LNCaP clone FGC (cell line): ENCODE measurements around the gene PRR30.

Source experiments
- DNase-seq: peaks from one replicate; pipeline ENCODE4 v3.0.0-alpha.2; 2011; ENCODE audit warnings: low read depth
- H3K4me3 ChIP-seq: 2 replicates; pipeline ENCODE4 v1.5.1; 2011; ENCODE audit warnings: mild to moderate bottlenecking, low read depth, low read length, control low read depth
- CTCF ChIP-seq: IDR thresholded peaks from 2 replicates; pipeline ENCODE4 v1.5.1; 2012; ENCODE audit warnings: mild to moderate bottlenecking; ENCODE audit not compliant: control insufficient read depth, insufficient read depth; ENCODE audit errors: extremely low read depth

The PRR30 gene

GRCh38 chr2:27095745-27096651 lies 43.2 kb downstream of the PRR30 start:
- no peak for DNase-seq
- H3K4me3 ChIP-seq = no peak overlapping the region
- no peak for TF ChIP-seq CTCF

DNA sequence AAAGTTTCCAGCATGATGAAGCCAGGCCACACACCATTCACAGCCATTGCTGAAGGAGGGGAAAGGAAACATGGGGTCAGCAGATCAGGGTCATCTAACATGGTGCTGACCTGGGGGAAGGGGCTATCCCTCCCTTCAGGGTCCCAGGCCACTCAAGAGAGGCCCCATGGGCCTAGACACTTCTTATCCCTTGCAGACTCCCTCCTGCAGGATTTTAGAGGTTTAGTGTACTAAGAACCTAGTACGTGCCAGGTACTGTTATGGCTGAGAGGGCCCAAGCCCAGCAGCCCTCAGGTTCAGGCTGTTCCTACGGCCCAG lies 43.8 kb downstream of the PRR30 start:
- DNase-seq = no peak
- H3K4me3 ChIP-seq = no peak overlapping the region
- no peak for TF ChIP-seq CTCF

DNA sequence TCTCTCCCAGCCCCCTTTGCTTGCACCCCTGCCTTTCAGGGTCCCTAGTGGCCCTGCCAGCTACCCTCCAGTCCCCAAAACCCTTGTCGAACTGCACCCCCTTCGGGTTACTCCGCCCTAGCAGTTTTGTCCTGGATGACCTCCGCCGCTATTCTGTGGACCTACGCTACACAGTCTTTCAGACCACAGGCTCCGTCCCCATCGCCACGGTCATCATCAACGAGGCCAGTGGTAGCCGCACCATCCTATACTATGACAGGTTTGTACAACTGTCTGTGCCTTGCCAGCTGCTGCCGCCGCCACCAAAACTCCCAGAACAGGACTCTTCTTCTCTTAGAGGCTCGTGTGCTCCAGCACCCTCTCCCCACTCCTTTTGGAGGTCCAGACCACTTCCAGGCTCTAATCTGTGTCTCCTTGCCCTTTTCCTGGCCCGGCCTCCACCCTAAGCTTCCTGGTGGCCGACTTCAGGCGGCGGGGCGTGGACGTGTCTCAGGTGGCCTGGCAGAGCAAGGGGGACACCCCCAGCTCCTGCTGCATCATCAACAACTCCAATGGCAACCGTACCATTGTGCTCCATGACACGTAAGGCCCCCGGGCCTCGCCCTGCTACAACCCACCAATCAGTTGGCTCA lies 44.7 kb downstream of the PRR30 start:
- DNase-seq = no peak
- no peak for TF ChIP-seq CTCF
- no peak overlapping the region for H3K4me3 ChIP-seq

DNA sequence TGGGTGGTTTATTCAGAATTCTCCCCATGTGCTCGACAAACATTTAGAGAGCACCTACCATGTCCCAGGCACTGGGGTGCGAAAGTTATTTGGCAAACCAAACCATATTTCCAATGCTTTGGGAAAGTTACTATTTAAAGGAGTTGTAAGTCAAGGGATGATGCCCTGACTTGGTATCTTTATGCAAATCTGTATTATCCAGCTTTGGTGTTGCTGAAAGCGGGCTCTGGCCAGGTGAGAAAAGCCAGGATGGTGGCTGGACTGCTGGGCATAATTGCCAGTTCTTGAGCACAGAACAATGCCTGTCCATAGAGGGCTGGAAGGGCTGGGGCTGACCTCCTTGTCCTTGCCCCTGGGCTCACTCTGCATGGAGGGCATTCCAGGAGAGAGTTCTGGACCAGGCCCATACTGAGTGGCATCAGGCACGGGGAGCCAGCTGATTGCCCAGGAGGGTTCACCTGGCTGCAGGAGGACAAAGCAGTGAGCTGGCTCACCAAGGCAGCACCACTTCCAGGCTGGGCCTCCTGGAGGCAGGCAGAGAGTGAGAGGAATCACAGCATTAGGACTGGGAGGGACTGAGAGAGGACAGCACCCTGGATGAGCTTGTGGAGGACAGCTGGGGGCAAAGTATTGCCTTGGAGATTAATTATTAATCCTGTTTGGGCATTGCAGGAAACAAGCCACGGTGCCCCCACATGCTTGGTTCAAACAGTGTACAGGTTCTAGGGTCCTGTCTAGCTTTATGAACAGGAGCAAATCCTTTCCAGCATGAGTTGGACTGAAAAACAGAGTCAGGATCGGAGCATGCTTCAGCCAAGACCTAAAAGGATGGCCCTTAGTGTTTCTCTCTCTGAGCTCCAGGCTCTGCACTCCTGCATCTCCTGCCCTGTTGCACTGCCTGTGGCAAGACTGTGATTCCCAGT lies 45.5 kb downstream of the PRR30 start:
- no peak overlapping the region for H3K4me3 ChIP-seq
- no peak for TF ChIP-seq CTCF
- no peak for DNase-seq

- no peak overlapping the region for H3K4me3 ChIP-seq
- no peak for TF ChIP-seq CTCF
- DNase-seq = no peak
Measured at GRCh38 chr2:27092696-27093429, 46.3 kb downstream of the PRR30 start.
